Body of pancreas (tissue), 4 donors: ENCODE results near the gene ADGRG3.

ENCODE experiments used
- CTCF ChIP-seq, 7 experiments: fragments of 450-650 bp in 4 of 7; fragments of 200-600 bp in 3 of 7; sonication (generic) in 3 of 7; IDR thresholded peaks; one replicate each; pipeline ENCODE4 v1.5.1; 2016 to 2019; ENCODE audit warnings: antibody characterized with exemption in 7 of 7
- POLR2A ChIP-seq, 3 donors: fragments of 450-650 bp; IDR thresholded peaks; one replicate each; pipeline ENCODE4 v1.6.1; 2016; ENCODE audit warnings: antibody characterized with exemption in 3 of 3, mild to moderate bottlenecking in 2 of 3

DNA sequence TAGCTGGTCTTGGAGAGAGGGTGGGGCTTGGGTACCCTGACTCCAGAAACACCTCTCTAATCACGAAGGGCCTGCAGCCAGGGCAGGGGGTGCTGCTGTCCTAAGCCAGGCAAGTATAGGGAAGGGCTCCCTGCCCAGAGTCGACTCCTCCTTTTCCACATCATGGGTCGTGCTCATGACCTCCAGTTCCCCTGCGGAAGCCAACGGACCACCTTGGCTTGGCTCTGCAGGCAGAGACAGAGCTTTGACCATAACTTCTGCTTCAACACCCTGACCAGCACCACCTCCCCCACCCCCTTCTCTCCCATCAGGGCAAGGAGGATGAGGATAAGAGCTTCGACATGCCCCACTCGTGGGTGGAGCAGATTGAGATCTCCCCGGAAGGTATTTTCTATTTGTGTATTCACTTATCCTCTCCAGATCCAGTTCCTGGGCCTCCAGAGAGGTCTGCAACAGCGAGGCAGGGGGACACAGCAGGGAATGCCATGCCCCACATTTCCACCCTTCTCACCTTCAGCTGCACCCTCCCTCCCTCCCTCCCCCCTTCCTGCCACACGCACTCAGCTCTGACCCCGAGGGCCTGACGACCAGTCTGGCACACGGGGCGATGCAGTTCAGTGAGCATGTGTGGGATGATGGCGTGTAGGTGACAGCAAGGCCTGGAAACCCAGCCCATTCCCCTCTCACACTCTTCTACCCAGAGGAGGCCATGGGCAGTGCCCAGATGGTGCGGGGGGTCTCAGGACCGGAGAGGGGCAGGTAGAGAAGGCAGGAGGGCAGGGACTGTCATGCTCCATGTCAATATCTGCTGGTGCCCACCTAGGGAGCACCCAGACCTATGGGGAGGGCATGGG, 53.5 kb downstream of the ADGRG3 start:
- TF ChIP-seq CTCF (IDR thresholded peaks at IDR 0.05) (no peak), POLR2A (IDR thresholded peaks at IDR 0.05) (no peak)
